Right atrium auricular region (tissue), 2 donors: ENCODE measurements around the gene ARL4C. TPM values are rescaled to one million over a fixed set of nuclear protein-coding genes. Genes with fewer than 3 reads are reported as not detected.

Experiments
- DNase-seq: peaks from one replicate; pipeline ENCODE4 v3.0.0-alpha.2; 2019; ENCODE audit warnings: low spot score
- H3K27ac ChIP-seq, 2 donors: fragments of 200-600 bp; sonication (generic); 1 replicate in 1 of 2; 2 replicates in 1 of 2; pipeline ENCODE4 v1.5.1; 2016 to 2019
- H3K27me3 ChIP-seq, 2 donors: fragments of 200-600 bp; sonication (generic); one replicate each; pipeline versions ENCODE4 v1.5.1 to v1.6.0; 2017 to 2019
- H3K36me3 ChIP-seq: fragments of 200-600 bp; sonication (generic); one replicate; pipeline ENCODE4 v1.5.1; 2016
- H3K4me1 ChIP-seq, 2 donors: fragments of 200-600 bp; sonication (generic); one replicate each; pipeline versions ENCODE4 v1.5.1 to v1.6.0; 2017 to 2019
- H3K4me3 ChIP-seq, 2 donors: fragments of 200-600 bp; sonication (generic); 1 replicate in 1 of 2; 2 replicates in 1 of 2; pipeline ENCODE4 v1.5.1; 2017 to 2019; ENCODE audit warnings: mild to moderate bottlenecking in 1 of 2, moderate library complexity in 1 of 2
- H3K9me3 ChIP-seq, 2 donors: fragments of 200-600 bp; sonication (generic); one replicate each; pipeline ENCODE4 v1.5.1; 2019
- CTCF ChIP-seq, 2 donors: fragments of 200-600 bp; sonication (generic); IDR thresholded peaks; one replicate each; pipeline ENCODE4 v1.5.1; 2019; ENCODE audit warnings: antibody characterized with exemption in 2 of 2
- total RNA-seq, 2 donors: library from RNA; depleted of rRNA; stranded (reverse); fragments of >200 nt; gene quantifications; one replicate each; pipeline ENCODE4 v1.1.0, GENCODE V29; 2016

Gene ARL4C
- total RNA-seq, 2 donors from 2014 or later, result 3.1 to 3.4 TPM

GRCh38 chr2:234518986-234519642 is 22.2 kb upstream of the ARL4C start:
- TF ChIP-seq CTCF (IDR thresholded peaks at IDR 0.05), result no peak
- Histone ChIP-seq H3K36me3 (no peaks in the 10 kb centered on the region), H3K27me3 (no peaks in the 10 kb centered on the region), H3K27ac (no peak overlapping the region), H3K4me3 (no peak overlapping the region), H3K4me1 (no peaks in the 10 kb centered on the region), H3K9me3 (no peaks in the 10 kb centered on the region)
- DNase-seq, result no peak

- TF ChIP-seq CTCF (IDR thresholded peaks at IDR 0.05), result no peak
Measured at GRCh38 chr2:234517971-234518370, 21.1 kb upstream of the ARL4C start.

GRCh38 chr2:234514873-234515638 is 18.2 kb upstream of the ARL4C start:
- Histone ChIP-seq H3K4me3 (no peak overlapping the region), H3K4me1 (no peaks in the 10 kb centered on the region), H3K27ac (no peak overlapping the region), H3K27me3 (no peaks in the 10 kb centered on the region), H3K36me3 (no peaks in the 10 kb centered on the region), H3K9me3 (no peaks in the 10 kb centered on the region)
- TF ChIP-seq CTCF (IDR thresholded peaks at IDR 0.05), result no peak
- no peak for DNase-seq

More at GRCh38 chr2:234517971-234518370, 21.1 kb upstream of the ARL4C start:
- H3K4me3 ChIP-seq, result no peak overlapping the region
- no peaks in the 10 kb centered on the region for H3K4me1 ChIP-seq
- no peak overlapping the region for H3K27ac ChIP-seq
- no peaks in the 10 kb centered on the region for H3K36me3 ChIP-seq
- no peaks in the 10 kb centered on the region for H3K27me3 ChIP-seq
- DNase-seq, result no peak
- no peaks in the 10 kb centered on the region for H3K9me3 ChIP-seq

GRCh38 chr2:234514099-234514498 is 17.2 kb upstream of the ARL4C start:
- H3K36me3 ChIP-seq, result no peaks in the 10 kb centered on the region
- DNase-seq, result no peak
- no peak overlapping the region for H3K27ac ChIP-seq
- no peaks in the 10 kb centered on the region for H3K27me3 ChIP-seq
- no peak overlapping the region for H3K4me3 ChIP-seq
- no peak for TF ChIP-seq CTCF (IDR thresholded peaks at IDR 0.05)
- no peaks in the 10 kb centered on the region for H3K9me3 ChIP-seq
- H3K4me1 ChIP-seq, result no peaks in the 10 kb centered on the region

- H3K4me1 ChIP-seq, result no peaks in the 10 kb centered on the region
- H3K27ac ChIP-seq, result no peak overlapping the region
- H3K27me3 ChIP-seq, result no peaks in the 10 kb centered on the region
- H3K36me3 ChIP-seq, result no peaks in the 10 kb centered on the region
- TF ChIP-seq CTCF (IDR thresholded peaks at IDR 0.05), result no peak
- H3K4me3 ChIP-seq, result no peak overlapping the region
- no peaks in the 10 kb centered on the region for H3K9me3 ChIP-seq
- DNase-seq, result no peak
Measured at GRCh38 chr2:234512884-234513669, 16.2 kb upstream of the ARL4C start.
